H4 (cell line): ENCODE data around the gene EVI5. TPM values are rescaled to one million over a fixed set of nuclear protein-coding genes. Genes with fewer than 3 reads are reported as not detected.
"Not testable (repeated sequence)": the region's sequence is repeated elsewhere in the genome, so short reads cannot be mapped to it uniquely, and the experiment has no call there.

ENCODE experiments used
- DNase-seq: peaks from one replicate; pipeline ENCODE4 v3.0.0-alpha.2; 2015; ENCODE audit warnings: low spot score
- total RNA-seq: library from RNA; depleted of rRNA; stranded (reverse); fragments of >200 nt; shearing (Covaris generic); gene quantifications from 2 replicates; pipeline ENCODE4 v1.2.3, GENCODE V29; 2014

EVI5 gene
- total RNA-seq, 1 experiment from 2014 or later = 3.9 TPM

GRCh38 chr1:92792340-92792782 lies 7.5 kb upstream of the EVI5 start:
- peak; percentile 5 for DNase-seq

- no peak for DNase-seq
Measured at GRCh38 chr1:92791487-92792066, 6.7 kb upstream of the EVI5 start.

GRCh38 chr1:92790867-92791266 lies 6.0 kb upstream of the EVI5 start:
- DNase-seq = no peak

- DNase-seq = no peak
Measured at GRCh38 chr1:92790081-92790480, 5.2 kb upstream of the EVI5 start.

- DNase-seq = no peak
Measured at GRCh38 chr1:92786111-92786901, 1.4 kb upstream of the EVI5 start.

GRCh38 chr1:92784021-92784638 lies 778 bp downstream of the EVI5 start:
- peak; percentile 22 for DNase-seq

GRCh38 chr1:92783550-92783949 lies 1.4 kb downstream of the EVI5 start:
- DNase-seq = not testable (repeated sequence)

- DNase-seq = no peak
Measured at GRCh38 chr1:92778376-92778775, 6.5 kb downstream of the EVI5 start.

- no peak for DNase-seq
Measured at GRCh38 chr1:92774407-92774806, 10.5 kb downstream of the EVI5 start.

- DNase-seq = not testable (repeated sequence)
Measured at GRCh38 chr1:92773749-92774148, 11.2 kb downstream of the EVI5 start.

GRCh38 chr1:92769856-92770255 lies 15.1 kb downstream of the EVI5 start:
- no peak for DNase-seq

GRCh38 chr1:92768915-92769314 lies 16.0 kb downstream of the EVI5 start:
- no peak for DNase-seq

- DNase-seq = no peak
Measured at GRCh38 chr1:92768296-92768695, 16.6 kb downstream of the EVI5 start.

GRCh38 chr1:92764116-92764515 lies 20.8 kb downstream of the EVI5 start:
- DNase-seq = no peak

- DNase-seq = no peak
Measured at GRCh38 chr1:92762355-92762754, 22.6 kb downstream of the EVI5 start.

GRCh38 chr1:92759361-92759760 lies 25.5 kb downstream of the EVI5 start:
- no peak for DNase-seq

GRCh38 chr1:92756537-92756936 lies 28.4 kb downstream of the EVI5 start:
- no peak for DNase-seq

GRCh38 chr1:92755541-92756461 lies 29.1 kb downstream of the EVI5 start:
- no peak for DNase-seq

GRCh38 chr1:92754719-92755050 lies 30.2 kb downstream of the EVI5 start:
- no peak for DNase-seq

- DNase-seq = peak; percentile 14
Measured at GRCh38 chr1:92754000-92754718, 30.7 kb downstream of the EVI5 start.

- DNase-seq = no peak
Measured at GRCh38 chr1:92752719-92753118, 32.2 kb downstream of the EVI5 start.
